ENCODE data around the gene IFT20. TPM values are rescaled to one million over a fixed set of nuclear protein-coding genes. Genes with fewer than 3 reads are reported as not detected.

IFT20 gene
- total RNA-seq, 1 experiment from 2014 or later: 21.0 TPM

- H3K18ac ChIP-seq (ENCODE audit: insufficient read length, low read depth, low read length): no peak overlapping the region
- H3K9me3 ChIP-seq (ENCODE audit: control insufficient read depth, low read depth, low read length): no peaks in the 10 kb centered on the region
- TF ChIP-seq CTCF (conservative IDR thresholded peaks at IDR 0.05): no peak
- H4K20me1 ChIP-seq (ENCODE audit: control insufficient read depth, insufficient read depth, insufficient read length): peaks cover 2% of the 10 kb centered on the region
- no peak overlapping the region for H4K91ac ChIP-seq (ENCODE audit: insufficient read length, low read depth, low read length)
- H3K4ac ChIP-seq (ENCODE audit: low read depth, low read length): no peak overlapping the region
- H2BK5ac ChIP-seq (ENCODE audit: insufficient read length, low read length): no peak overlapping the region
- Mint-ChIP-seq H3K4me1 (peaks cover 14 to 21% of the 10 kb centered on the region in 2 experiments), H3K36me3 (ENCODE audit: insufficient read depth in 1 of 3, low read depth in 3 of 3) (peaks cover 0 to 6% (median 2%) of the 10 kb centered on the region in 3 experiments; a peak in 3 of 7 replicates), H3K9me3 (no peaks in the 10 kb centered on the region; a peak in 1 of 5 replicates), H3K27me3 (ENCODE audit: low read depth) (peaks cover 22% of the 10 kb centered on the region), H3K27ac (no peak overlapping the region), H3K4me3 (no peak overlapping the region)
- no peak overlapping the region for H3T11ph ChIP-seq (ENCODE audit: low read length)
- H3K23ac ChIP-seq (ENCODE audit: insufficient read length, low read depth, low read length): no peak overlapping the region
- H3K14ac ChIP-seq (ENCODE audit: insufficient read depth, low read length): no peak overlapping the region; the same call in 1 of the 2 replicates
- H4K8ac ChIP-seq (replicated peaks; ENCODE audit: insufficient read length, low read depth, low read length): no peak overlapping the region
- H3K56ac ChIP-seq (ENCODE audit: insufficient read length, low read depth, low read length): no peak overlapping the region
- H2BK15ac ChIP-seq (ENCODE audit: low read depth, low read length): no peak overlapping the region
- H3K4me2 ChIP-seq (ENCODE audit: insufficient read depth, insufficient read length, low read length): no peak overlapping the region
- H4K5ac ChIP-seq (ENCODE audit: insufficient read length, low read depth, low read length): no peak overlapping the region
- no peak overlapping the region for H2BK120ac ChIP-seq (ENCODE audit: low read depth, low read length, poor library complexity, severe bottlenecking)
- H2AK5ac ChIP-seq (ENCODE audit: insufficient read length, low read length): no peak overlapping the region
- peaks cover 2% of the 10 kb centered on the region; the same call in 1 of the 2 replicates for H3K4me1 ChIP-seq (ENCODE audit: insufficient read depth, low read length)
- H2BK12ac ChIP-seq (ENCODE audit: insufficient read length, low read depth, low read length): no peak overlapping the region
- no peak overlapping the region for H2BK20ac ChIP-seq (ENCODE audit: low read depth, low read length, poor library complexity, severe bottlenecking)
- no peak overlapping the region for H3K9ac ChIP-seq (ENCODE audit: extremely low read depth, insufficient read length, low read length)
- no peak overlapping the region for H2AFZ ChIP-seq (ENCODE audit: low read length)
- H3K27me3 ChIP-seq (ENCODE audit: insufficient read depth, low read length): peaks cover 12% of the 10 kb centered on the region; the same call in 1 of the 2 replicates
- H3K79me1 ChIP-seq (ENCODE audit: insufficient read depth, low read depth, low read length, poor library complexity, severe bottlenecking): no peaks in the 10 kb centered on the region
- no peaks in the 10 kb centered on the region for H3K79me2 ChIP-seq (ENCODE audit: insufficient read depth, low read length)
- no CpG with 5 or more reads among the region's 23 CpGs for WGBS (ENCODE audit: extremely low coverage, insufficient read length, low lambda C conversion rate)
- no peak for DNase-seq
- H3K23me2 ChIP-seq (ENCODE audit: insufficient read length, low read depth, low read length, poor library complexity, severe bottlenecking): peaks cover 10% of the 10 kb centered on the region
- H3K27ac ChIP-seq (ENCODE audit: insufficient read length, low read depth, low read length): no peak overlapping the region
These were observed 33.8 kb upstream of the IFT20 start for GRCh38 chr17:28368915-28369683.
